22Rv1 (cell line): ENCODE measurements around the gene BNC2.

ENCODE experiments used
- ZFX ChIP-seq: fragments of 450-650 bp; IDR thresholded peaks from 2 replicates; pipeline ENCODE4 v1.6.1; 2017; ENCODE audit warnings: antibody characterized with exemption, borderline replicate concordance
- TF ChIP-seq, protein P1 (sequence below): fragments of 450-650 bp; IDR thresholded peaks from 2 replicates; pipeline ENCODE4 v1.5.1; 2017; ENCODE audit warnings: mild to moderate bottlenecking

DNA sequence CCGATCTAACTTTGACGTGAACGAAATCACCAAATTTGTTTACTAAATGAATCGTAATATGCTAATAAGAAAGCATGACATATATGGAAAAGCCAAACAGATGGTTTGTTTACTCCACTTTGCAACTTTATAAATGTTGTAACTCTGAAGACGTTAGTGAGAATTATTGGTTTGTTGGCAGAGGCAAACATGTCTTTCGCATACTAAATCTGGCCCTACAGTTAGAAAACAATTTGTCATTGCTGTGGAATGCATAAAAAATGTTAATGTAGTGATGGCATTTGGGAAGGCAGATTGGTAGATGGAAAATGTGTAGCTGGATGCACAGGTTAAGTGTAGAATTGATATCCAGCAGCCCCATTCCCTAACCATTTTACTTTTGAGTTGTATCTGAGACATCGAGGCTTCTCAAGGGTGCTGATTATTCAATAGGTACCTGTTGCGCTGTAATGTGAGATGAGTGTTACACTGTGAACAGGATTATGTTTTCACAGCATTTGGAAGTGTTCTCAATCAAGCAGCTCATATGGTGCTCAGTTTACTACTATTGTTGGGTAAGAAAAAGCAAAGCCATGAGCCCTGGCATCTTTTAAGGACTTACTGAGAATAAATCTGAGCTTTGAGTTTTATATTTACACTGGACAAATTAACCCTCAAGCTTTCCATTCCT is 444.8 kb downstream of the BNC2 start:
- TF ChIP-seq, protein P1, sequence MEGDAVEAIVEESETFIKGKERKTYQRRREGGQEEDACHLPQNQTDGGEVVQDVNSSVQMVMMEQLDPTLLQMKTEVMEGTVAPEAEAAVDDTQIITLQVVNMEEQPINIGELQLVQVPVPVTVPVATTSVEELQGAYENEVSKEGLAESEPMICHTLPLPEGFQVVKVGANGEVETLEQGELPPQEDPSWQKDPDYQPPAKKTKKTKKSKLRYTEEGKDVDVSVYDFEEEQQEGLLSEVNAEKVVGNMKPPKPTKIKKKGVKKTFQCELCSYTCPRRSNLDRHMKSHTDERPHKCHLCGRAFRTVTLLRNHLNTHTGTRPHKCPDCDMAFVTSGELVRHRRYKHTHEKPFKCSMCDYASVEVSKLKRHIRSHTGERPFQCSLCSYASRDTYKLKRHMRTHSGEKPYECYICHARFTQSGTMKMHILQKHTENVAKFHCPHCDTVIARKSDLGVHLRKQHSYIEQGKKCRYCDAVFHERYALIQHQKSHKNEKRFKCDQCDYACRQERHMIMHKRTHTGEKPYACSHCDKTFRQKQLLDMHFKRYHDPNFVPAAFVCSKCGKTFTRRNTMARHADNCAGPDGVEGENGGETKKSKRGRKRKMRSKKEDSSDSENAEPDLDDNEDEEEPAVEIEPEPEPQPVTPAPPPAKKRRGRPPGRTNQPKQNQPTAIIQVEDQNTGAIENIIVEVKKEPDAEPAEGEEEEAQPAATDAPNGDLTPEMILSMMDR = no peak
- TF ChIP-seq ZFX = no peak
